HG03159 (cell line): ENCODE results near the gene ZNF80.
"Not testable (repeated sequence)": the region's sequence is repeated elsewhere in the genome, so short reads cannot be mapped to it uniquely, and the experiment has no call there.

Experiments used
- ATAC-seq: cut with Tn5 transposase; IDR thresholded peaks from one replicate; pipeline ENCODE4 v1.9.1; 2021; ENCODE audit warnings: mild to moderate bottlenecking, moderate library complexity; ENCODE audit not compliant: unreplicated experiment

The ZNF80 gene

DNA sequence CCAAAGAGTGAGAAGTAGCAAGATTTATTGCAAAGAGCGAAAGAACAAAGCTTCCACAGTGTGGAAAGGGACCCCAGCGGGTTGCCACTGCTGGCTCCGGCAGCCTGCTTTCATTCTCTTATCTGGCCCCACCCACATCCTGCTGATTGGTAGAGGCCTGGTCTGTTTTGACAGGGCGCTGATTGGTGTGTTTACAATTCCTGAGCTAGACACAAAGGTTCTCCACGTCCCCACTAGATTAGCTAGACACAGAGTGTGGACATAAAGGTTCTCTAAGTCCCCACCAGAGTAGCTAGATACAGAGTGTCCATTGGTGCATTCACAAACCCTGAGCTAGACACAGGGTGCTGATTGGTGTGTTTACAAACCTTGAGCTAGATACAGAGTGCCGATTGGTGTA lies at the start of gene ZNF80:
Gene ZNF80, minus strand, starts transcription at position 101 of the 400 bp plus-strand sequence. CDS start 504 bp downstream, outside the sequence.
- not testable (repeated sequence) for ATAC-seq

DNA sequence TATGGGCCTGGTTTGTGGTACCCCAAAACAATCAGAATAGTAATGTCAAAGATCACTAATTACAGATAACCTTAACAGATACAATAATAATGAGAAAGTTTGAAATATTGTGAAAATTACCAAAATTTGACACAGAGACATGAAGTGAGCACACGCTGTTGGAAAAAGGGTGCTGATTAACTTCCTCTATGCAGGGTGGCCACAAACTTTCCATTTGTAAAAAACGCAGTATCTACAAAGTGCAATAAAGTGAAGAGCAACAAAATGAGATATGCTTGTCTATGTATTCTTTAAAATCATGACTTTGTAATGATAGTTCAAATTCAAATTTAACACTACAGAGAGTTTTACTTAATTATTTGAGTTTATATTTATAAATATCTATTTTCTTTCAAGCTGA lies 48.9 kb upstream of the ZNF80 start:
- ATAC-seq = no peak

DNA sequence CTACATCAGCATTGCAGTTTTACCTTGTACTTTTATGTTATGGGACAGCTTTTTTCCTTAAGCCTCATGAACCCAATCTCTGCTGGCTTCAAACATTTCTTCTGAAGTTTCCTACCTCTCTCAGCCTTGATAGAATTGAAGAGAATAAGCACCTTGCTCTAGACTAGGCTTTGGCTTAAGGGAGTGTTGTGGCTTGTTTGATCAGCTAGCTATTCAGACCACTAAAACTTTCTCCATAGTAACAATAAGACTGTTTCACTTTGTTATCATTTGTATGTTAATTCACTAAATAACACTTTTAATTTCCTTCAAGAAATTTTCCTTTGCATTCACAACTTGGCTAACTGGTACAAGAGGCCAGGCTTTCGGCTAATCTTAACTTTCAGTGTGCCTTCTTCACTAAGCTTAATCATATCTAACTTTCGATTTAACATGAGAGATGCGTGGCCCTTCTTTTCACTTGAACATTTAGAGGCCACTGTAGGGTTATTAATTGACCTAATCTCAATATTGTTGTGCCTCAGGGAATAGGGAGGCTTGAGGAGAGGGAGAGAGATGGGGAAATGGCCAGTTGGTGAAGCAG lies 48.4 kb upstream of the ZNF80 start:
- no peak for ATAC-seq

GRCh38 chr3:114284644-114285043 lies 47.3 kb upstream of the ZNF80 start:
- no peak for ATAC-seq

- ATAC-seq = not testable (repeated sequence)
These were observed 39.5 kb upstream of the ZNF80 start for GRCh38 chr3:114276856-114277255.

DNA sequence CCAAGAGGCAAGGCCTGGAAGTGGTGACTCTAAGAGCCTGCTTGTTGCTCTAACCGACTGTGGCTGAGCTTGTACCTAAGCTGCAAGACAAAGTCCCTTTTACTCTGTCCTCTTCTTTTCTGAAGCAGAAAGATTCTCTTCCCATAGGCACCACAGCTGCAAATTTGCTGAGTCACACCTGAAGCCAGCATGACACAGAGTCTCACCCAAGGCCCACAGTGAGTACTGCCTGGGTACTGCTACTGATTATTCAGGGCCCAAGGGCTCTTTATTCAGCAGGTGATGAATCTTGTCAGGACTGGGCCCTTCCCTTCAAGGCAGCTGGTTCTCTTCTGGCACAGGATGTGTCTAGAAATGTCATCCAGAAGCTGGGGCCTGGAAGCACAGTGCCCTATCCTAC lies 37.6 kb upstream of the ZNF80 start:
- no peak for ATAC-seq

DNA sequence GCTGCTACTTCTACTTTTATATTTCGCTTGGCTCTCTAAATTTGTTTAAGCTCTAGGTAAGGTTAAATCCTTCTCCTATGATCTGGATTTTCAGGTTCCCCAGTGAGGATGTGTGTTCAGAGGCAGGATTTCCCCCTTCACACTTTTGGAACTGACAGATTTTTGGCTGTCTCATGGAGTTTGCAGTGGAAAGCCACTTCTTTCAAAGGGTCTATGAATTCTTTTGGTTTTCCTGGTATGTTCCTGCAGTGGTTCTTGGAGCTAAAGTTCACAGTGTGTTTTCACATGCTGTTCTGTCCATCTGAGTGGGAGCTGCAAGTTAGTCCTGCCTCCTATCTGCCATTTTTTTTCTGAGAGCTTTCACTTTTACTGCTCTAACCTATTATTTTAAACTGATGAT lies 34.9 kb upstream of the ZNF80 start:
- ATAC-seq = no peak

DNA sequence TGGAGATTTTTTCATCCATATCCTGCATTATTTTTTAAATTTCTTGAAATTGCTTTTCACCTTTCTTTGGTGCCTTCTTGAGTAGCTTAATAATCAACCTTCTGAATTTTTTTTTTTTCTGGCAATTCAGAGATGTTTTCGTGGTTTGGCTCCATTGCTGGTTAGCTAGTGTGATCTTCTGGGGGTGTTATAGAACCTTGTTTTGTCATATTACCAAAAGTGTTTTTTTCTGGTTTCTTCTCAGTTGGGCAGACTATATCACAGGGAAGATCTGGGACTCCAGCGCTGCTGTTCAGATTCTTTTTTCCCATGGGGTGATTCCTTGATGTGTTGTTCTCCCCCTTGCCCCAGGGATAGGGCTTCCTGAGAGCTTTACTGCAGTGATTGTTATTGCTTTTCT lies 32.6 kb upstream of the ZNF80 start:
- ATAC-seq = no peak

- ATAC-seq = no peak
These were observed 22.8 kb upstream of the ZNF80 start for GRCh38 chr3:114260152-114260551.

GRCh38 chr3:114259566-114259965 lies 22.2 kb upstream of the ZNF80 start:
- ATAC-seq = no peak

GRCh38 chr3:114253505-114253904 lies 16.1 kb upstream of the ZNF80 start:
- no peak for ATAC-seq

DNA sequence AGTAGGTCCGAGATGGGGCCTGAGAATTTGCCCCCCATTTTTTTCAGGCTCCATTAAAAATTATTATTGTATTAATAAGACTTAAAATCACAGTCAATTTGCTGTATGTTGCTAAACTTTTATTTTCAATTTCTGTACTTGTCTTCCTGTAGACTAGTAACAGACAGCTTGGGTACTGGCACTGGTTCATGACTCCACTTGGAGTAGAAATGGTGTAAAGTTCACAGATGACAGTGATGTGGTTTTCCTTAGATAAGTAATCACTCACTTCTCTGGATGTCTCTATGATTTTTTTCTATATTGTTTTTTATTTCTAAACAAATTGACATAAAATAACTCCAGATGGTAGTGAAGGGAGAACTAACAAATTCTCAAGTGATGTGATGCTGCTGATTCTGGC lies 15.6 kb upstream of the ZNF80 start:
- ATAC-seq = no peak

GRCh38 chr3:114242947-114243346 lies 5.6 kb upstream of the ZNF80 start:
- peak; percentile 86 for ATAC-seq

- no peak for ATAC-seq
These were observed 3.9 kb upstream of the ZNF80 start for GRCh38 chr3:114241262-114241661.

DNA sequence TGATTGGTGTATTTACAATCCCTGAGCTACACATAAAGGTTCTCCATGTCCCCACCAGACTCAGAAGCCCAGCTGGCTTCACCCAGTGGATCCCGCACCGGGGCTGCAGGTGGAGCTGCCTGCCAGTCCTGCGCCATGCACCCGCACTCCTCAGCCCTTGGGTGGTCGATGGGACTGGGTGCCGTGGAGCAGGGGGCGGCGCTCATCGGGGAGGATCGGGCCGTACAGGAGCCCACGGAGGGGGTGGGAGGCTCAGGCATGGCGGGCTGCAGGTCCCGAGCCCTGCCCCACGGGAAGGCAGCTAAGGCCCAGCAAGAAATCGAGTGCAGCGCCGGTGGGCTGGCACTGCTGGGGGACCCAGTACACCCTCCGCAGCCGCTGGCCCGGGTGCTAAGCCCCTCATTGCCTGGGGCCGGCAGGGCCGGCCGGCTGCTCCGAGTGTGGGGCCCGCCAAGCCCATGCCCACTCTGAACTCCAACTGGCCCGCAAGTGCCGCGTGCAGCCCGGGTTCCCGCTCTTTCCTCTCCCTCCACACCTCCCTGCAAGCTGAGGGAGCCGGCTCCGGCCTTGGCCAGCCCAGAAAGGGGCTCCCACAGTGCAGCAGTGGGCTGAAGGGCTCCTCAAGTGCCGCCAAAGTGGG lies 888 bp upstream of the ZNF80 start:
- ATAC-seq = not testable (repeated sequence)

DNA sequence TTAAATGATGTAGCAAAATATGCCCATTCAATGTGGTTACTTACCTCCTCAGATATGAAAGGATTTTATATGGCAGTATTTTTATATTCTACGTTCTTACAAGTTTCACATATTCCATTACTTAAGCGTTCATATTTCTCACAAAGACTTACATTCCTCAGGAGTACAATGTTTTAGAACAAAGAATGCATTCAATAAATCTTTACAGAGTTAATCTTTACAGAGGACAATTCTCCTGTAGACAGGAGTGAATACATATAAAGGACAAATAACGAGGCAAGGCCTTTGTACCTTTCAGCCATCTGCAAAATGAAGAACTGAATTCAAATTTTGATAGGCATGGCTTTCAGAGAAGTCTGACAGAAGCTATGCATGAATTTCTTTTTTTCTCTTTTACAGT lies 1.9 kb downstream of the ZNF80 start:
- ATAC-seq = no peak

DNA sequence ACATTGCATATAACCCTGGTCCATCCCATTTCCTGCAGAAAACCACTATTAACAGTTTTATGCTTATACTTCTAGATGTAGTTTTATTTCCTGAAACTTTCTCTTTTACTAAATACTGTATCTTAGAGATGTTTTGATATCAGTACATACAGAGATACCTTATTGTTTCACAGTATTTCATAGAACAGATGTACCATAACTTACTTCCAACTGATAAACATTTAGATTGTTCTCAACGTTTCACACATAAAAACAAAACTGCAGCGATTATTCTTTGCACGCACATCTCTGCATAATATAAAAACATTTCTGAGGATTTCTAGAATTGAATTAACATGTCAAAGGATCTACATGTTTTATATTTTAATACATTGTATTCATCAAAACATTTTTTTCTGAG lies 2.6 kb downstream of the ZNF80 start:
- no peak for ATAC-seq

- ATAC-seq = no peak
These were observed 5.8 kb downstream of the ZNF80 start for GRCh38 chr3:114231616-114232015.

- no peak for ATAC-seq
These were observed 10.3 kb downstream of the ZNF80 start for GRCh38 chr3:114227076-114227475.

DNA sequence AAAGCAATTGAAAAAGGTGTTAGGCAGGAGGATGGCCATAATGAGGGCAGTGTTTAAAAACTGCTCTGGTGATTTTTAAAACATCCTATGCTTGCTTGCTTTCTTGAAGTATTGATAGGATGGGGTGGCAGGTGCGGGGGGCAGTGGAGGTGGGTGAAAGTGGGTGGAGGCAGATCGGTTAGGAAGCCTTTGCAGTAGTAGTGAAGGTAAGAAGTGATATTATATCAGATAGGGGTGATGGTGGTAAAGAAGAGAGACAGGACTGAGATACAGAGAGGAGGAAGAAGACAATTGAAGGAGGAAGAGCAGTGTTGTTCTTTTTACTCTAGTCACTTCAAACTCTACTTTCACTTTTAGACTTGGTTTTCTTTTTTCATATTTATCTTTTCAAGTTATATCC lies 11.1 kb downstream of the ZNF80 start:
- ATAC-seq = no peak

- ATAC-seq = peak; percentile 88
These were observed 14.2 kb downstream of the ZNF80 start for GRCh38 chr3:114223143-114223542.

DNA sequence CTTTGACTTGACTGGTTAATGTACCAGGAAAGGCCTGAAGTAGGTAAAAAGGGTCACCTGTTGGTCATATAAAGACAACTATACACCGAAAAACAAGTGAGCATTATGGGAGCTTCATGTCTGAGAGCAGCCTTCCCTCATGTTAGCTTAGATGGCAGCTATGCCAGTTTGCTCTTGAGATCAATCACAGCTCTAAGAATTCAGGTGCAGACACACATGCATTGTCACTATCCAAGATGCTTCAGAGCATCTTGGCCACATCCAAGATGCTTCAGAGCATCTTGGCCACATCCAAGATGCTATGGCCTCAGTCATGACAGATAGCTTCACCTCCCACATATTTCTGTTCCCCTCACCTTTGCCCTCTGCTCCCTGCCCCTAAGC lies 15.5 kb downstream of the ZNF80 start:
- no peak for ATAC-seq
